GM18502 (cell line): ENCODE results near the gene MTG2.
"Not testable (repeated sequence)": the region's sequence is repeated elsewhere in the genome, so short reads cannot be mapped to it uniquely, and the experiment has no call there.

Experiments
- ATAC-seq: cut with Tn5 transposase; IDR thresholded peaks from one replicate; pipeline ENCODE4 v1.9.1; 2021; ENCODE audit warnings: mild to moderate bottlenecking; ENCODE audit not compliant: unreplicated experiment, poor library complexity

MTG2 gene

DNA sequence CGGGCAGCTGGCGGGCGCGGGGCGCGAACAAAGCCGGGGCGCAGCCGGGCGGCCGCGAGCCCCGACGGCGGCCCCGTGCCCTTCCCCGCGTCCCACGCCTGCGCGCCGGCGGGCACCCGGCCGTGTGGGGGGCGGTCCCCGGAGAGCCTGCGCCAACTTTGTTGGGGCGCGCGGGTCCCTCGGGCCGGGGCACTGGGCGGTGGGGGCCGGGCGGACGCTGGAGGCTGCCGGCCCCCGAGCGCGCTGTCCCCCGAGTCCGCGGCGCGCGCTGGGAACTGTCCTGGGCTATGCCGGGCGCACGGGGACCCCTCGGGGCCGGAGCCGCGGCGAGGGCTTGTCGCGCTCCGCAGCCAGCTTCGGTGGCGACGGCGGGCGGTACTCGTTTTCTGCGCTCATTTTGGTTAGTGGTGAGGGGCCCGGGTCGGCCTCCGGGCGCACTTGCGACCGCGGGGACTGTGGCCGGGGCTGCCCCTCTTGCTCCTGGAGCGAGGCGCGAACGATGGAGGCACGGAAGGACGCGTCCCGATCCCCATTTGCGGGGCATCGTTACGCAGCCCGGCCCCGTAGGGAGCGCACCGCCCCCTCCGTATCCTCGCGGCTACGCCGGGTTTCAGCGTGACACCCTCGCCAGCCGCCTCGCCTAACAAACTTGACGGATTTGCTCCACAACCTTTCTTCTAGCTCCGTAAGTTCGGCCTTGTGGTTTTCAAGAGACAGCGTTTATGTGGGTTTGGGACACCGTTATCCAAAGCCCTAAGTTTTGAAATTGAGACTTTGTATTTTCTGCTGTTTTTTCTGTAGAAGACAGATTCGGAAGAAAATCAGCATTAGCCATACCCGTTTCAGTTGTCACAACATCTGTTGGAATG is 38.6 kb upstream of the MTG2 start:
- peak; percentile 33 for ATAC-seq

GRCh38 chr20:62145688-62146018 is 37.2 kb upstream of the MTG2 start:
- no peak for ATAC-seq

GRCh38 chr20:62146019-62146755 is 36.6 kb upstream of the MTG2 start:
- ATAC-seq: no peak

- ATAC-seq: no peak
Measured at GRCh38 chr20:62147125-62147524, 35.7 kb upstream of the MTG2 start.

- ATAC-seq: no peak
Measured at GRCh38 chr20:62147528-62147927, 35.3 kb upstream of the MTG2 start.

GRCh38 chr20:62148383-62148782 is 34.4 kb upstream of the MTG2 start:
- not testable (repeated sequence) for ATAC-seq

GRCh38 chr20:62148908-62149314 is 33.9 kb upstream of the MTG2 start:
- ATAC-seq: no peak

GRCh38 chr20:62149532-62150309 is 33.1 kb upstream of the MTG2 start:
- no peak for ATAC-seq

GRCh38 chr20:62150310-62150575 is 32.6 kb upstream of the MTG2 start:
- ATAC-seq: no peak

GRCh38 chr20:62151225-62151624 is 31.6 kb upstream of the MTG2 start:
- no peak for ATAC-seq

DNA sequence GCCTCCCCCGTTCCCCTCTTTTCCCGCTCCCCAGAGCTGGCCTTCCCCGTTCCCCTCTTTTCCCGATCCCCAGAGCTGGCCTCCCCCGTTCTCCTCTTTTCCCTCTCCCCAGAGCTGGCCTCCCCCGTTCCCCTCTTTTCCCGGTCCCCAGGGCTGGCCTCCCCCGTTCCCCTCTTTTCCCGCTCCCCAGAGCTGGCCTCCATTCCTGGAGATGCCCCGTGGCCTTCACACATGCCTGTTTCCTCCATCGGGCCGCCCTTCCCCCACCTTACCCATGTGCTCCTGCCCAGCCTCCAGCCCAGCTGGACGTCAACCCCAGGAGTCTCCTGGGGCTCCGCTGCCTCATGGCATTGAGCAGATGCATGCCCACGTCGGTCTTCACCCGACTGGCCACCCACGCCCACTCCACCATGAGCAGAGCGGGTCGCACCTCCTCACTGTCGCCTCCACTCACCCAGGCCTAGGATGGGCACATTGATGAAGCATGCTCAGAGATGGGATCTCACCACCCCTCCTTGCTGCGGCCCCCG is 30.9 kb upstream of the MTG2 start:
- ATAC-seq: no peak

GRCh38 chr20:62155428-62156253 is 27.2 kb upstream of the MTG2 start:
- ATAC-seq: no peak

DNA sequence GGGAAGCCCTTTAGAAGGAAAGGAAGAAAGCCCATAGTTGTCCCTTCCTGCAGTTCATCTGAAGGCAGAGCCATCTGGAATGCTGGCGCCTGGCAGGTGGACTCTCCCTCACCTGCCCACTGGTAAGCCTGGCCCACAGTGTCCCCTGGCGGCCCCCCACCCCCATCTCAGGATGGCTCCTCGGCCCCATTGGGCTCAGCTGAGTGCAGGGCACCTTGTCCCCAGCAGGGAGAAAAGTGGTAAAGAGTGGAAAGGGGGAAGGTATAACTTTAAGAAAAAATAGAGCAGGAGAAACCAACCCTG is 26.6 kb upstream of the MTG2 start:
- no peak for ATAC-seq

DNA sequence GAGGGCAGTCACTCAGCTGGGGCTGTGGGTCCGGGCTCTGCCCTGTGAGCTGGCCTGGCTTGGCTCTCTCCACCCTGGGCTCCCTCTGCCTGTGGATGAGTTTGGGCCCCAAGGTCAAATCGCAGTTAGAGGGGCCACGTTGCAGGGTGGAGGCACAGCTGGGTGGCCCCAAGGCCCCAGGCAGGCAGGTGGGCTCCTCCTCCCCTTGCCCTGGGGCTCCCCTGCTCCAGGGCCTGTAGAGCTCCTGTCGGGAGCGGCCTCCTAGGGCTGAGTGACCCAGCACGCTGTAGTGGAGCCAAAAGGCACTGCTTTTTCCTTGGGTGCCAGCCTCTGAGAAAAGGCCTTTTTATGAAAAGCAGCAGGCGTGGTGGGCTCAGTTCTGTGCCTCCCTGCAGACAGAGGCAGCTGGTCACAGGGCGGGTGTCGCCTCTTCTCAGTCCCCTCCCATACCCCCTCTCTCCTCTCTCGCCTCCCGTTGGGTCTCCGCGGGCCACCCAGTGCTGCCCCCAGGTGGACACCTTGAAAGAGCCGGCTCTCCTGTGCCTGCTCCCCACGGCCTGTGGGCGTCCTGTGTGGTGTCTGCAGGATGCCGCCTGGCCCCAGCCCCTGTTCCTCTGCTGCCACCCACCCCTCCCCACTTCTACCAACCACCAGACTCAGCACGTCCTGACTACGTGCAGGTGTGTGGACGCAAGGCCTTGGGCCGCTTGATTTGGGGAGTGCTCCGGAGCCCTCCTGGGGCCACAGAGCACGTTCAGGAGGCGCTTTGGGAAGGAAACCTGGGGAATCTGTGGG is 26.0 kb upstream of the MTG2 start:
- ATAC-seq: no peak

DNA sequence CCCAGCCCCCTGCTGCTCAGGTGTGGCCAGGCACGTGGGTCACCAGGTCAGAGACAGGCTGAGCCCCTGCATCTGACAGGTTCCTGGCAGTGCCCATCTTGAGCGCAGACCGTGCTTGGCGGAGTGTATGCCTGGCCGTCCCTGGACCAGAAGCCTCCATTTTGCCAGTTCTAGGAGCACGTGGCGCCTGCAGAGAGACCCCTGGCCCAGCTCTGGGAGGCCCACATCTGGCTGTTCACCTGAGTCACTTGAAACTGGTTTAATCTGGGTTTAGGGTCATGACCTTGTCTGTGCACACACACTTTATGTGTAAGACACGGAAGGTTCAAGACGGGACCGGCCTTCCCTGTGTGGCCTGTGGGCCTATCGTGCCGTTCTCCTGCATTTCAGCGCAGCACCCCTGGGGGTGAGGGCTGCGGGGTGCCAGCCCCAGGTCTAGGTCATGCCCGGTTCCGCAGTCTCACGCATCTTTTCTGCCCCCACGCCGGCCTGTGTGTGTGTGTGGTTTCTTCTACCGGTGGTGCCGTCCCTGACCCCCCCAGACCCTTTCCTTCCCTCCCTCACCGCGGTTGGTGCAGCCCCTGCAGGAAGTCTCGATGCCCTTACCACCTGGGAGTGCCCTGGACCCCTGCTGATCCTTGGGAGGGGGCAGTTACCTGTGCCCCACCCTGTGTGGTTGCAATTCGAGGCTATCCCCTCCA is 25.3 kb upstream of the MTG2 start:
- no peak for ATAC-seq

DNA sequence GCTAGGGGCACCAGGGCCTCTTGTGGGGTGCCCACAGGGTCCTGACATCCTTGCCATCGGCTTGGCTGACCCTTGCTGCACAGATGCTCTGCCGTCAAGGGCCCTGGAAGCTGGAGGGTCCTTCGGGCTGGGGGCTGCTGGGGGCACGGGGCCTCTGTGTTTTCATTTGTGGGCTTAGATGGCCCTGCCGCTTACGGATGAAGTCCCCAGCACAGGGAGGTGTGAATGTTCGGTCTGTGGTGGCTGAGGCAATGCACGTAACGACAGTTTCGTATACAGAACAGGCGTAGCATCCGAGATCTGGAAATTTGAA is 24.8 kb upstream of the MTG2 start:
- no peak for ATAC-seq

- no peak for ATAC-seq
Measured at GRCh38 chr20:62158541-62158940, 24.3 kb upstream of the MTG2 start.

GRCh38 chr20:62159052-62159451 is 23.8 kb upstream of the MTG2 start:
- ATAC-seq: no peak

GRCh38 chr20:62159839-62160238 is 23.0 kb upstream of the MTG2 start:
- ATAC-seq: no peak
